GM19467 (cell line): ENCODE measurements around the gene EHD3.
"Not testable (repeated sequence)": the region's sequence is repeated elsewhere in the genome, so short reads cannot be mapped to it uniquely, and the experiment has no call there.

Experiments
- ATAC-seq: cut with Tn5 transposase; IDR thresholded peaks from one replicate; pipeline ENCODE4 v1.9.1; 2021; ENCODE audit warnings: mild to moderate bottlenecking, moderate library complexity; ENCODE audit not compliant: unreplicated experiment

Gene EHD3

DNA sequence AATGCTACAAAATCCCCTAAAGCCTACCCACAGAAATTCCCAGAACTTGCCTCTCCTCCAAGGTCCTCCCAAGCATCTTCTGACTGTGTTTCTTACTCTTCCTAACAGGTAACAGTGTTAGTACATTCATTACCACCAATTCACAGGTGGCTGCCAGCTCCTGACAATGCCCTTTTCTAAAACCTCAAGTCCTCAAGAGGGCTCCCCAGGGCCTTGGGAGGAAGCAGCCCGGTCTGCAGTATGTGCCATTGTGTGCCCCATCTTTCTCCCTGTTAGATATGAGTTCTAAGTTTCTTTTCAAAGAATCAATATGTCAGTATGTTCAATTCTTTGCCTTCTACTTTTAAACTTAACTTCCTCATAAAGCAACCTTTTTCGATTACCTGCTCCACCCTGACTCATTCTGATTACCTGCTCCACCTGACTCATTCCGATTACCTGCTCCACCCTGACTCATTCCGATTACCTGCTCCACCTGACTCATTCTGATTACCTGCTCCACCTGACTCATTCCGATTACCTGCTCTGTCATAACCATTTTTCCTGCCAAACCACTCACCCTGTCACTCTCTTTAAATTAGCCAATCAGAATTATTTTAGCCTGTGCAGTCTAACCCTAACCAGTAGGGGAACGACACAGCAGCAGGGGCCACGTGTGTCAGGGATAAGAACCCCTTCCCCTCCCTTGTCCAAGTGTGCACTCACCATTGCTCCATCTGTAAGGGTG lies 49.4 kb downstream of the EHD3 start:
- ATAC-seq: not testable (repeated sequence)

DNA sequence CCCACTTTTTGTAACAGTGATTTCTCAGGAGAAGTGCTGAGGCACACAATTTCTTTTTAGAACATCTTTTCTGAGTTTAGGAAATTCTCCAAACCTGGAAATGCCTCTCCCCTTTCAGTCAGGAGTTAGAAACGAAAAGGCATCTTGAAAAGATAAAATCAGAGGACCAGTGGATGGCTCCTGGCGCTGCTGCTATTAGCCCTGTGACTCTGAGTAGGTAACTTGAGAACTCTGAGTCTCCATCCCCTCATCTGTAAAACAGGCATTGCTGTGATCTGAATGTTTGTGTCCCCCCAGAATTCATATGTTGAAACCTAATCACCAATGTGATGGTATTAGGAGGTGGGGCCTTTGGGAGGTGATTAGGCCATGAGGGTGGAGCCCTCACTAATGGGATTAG lies 50.2 kb downstream of the EHD3 start:
- no peak for ATAC-seq

DNA sequence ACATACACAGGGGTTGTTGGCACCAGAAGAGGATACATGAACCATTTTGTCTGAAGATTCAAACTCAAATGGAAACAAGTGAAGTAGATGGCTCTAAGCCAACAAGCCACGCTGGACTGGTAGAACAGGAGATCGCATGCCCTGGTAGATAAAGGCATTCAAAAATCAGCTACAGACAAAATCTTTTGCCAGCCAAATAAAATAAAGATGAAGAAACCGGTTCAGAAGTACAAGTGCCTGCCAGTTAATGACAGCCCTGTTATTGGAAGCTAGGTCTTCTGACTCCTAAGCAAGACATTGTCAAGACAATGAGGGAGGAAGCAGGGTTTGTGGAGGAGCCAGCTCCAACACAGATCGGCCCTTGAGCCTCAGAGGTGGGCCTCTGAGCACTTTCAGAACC lies 52.3 kb downstream of the EHD3 start:
- no peak for ATAC-seq

DNA sequence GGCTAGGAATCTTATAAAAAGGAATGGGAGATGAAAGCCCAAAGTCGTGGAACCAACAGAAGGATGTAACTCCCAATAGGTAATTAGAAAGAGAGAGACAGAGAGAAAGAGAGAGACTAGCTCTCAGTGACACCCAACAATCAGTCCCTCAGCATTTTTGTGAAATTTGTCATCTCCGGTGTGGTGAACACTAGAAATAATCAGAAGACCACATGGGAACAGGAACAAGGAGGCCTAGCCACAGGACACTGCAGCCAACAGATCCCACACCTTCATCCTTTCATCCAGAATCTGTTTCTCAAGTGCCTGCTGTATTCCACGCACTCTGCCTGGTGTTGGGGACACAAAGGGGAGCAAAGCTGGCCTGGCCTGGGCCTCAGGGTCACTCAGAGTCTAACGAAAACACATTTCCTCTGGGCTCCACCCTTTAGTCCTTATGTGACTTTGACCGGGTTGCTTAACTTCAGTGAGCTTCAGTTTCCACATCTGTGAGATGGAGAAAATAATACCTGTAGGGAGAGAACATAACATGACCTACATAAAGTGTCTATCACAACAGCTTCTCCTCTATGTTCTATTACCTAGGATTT lies 53.1 kb downstream of the EHD3 start:
- no peak for ATAC-seq

DNA sequence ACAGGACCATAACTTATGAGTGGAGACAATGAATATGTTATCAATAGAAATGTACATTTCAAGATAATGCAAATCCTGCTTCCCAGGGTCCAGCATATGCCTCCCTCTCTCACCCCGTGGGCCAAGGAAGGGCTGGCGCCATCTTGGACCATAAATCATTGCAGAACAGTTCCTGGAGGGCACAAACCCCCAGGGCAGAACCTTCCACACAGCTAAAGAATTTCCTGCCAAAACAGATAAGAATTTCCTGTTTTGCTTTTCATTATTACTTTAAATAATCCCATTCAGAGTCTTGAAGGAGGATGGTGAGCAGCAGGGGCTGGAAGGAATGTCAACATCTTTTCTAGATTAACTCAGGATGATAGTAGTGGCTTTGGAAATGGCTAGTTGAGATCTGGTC lies 53.7 kb downstream of the EHD3 start:
- ATAC-seq: no peak

DNA sequence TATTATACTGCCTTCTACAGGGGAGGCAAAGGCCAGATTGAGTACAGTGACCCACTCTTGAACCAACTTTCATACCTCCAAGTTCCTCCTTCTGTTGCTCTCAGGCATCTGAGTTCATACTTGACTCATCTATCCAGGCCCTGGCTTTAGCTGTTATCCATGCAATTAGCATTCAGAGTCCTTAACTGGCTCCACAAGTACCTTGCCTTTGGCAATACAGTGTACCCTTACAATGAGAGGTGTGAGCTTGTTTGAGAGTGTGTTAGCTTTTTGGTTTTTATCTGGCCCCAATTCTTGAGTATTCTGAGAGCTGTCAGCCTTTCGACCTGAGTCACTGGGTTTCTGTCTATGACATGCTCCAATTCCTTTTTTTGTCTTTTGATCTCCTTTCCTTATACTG lies 60.2 kb downstream of the EHD3 start:
- no peak for ATAC-seq

DNA sequence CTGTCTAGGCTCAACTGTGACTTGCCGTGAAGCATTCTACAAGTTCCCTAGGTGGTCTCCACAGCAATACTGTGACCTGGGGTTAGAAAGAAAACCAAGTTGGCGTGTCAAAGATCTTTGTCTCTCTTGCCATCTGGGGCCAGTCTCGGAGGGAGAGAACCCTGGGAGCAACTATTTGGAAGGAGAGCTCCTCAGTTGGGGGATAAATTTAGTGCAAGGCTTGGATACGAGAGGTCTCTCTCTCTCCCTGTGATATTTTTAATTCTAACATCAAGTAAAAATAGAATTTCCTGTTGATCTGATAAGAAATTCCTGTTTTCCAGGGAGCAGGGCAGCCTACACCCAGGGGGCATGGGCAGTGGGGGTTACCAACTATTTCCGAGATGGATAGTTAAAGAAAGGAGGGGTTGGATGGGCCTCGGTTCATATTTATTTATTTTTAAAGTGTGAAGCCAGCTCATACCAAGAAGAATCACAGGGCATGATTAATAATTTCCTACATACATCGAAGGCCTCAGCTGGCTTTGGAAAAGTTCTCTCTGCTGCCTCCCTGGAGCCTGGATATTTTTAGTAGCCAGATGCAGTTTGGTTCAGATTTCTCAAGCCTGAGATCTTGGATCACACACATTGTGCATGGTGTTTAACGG lies 62.8 kb downstream of the EHD3 start:
- no peak for ATAC-seq

DNA sequence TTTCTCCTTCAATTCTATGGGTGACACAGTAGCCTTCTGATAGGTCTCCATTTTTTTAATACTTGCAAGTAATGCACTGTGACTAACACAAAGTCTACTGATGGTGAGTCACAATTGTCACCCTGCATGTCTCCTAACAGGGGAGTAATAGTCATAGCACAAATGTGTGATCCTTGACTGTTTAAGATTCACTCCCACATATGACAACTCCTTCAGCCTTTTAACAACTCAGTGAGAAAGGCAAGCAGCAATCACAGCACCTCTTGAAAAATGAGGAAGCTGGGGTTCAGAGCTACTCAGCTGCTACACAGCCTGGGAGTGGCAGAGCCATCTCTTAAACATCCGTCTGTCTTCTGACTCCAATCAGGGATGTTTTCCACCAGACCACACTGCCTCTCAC lies 63.8 kb downstream of the EHD3 start:
- no peak for ATAC-seq

DNA sequence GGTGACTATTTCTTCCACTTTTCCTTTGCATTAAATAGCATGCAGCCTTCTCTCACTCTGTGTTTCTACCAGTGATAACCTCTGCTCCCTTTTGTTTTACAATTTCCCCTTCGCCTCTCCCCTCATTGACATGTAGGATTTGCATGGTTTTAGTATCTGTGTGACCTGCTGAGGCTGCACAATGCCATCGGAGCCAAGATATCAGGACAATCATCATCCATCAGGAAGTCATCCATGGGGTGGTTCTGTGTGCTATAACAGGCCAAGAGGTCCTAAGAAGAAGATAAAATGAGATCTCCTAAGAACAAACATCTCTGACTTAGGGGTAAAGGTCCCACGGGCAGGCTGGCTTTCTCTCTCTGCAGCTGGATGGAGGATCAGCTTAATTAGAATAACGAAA lies 65.6 kb downstream of the EHD3 start:
- ATAC-seq: no peak

DNA sequence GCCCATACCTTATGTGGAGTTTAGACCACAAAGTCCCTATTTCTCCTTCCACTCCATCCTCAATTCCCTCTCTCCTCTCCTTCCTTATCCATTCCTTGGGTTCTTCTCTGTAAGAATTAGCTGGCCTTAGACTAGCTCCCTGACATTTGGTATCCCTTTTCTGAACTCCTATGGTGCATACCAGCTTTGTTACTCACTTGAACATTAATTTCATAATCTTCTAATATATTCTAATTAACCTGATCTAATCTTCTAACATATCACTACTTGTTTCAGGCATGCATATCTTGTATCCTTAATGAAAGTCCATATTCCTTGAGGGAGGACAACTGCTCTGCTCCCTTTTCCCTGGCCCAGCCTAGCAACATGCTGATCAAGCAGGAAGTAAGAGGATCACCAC lies 66.4 kb downstream of the EHD3 start:
- no peak for ATAC-seq

DNA sequence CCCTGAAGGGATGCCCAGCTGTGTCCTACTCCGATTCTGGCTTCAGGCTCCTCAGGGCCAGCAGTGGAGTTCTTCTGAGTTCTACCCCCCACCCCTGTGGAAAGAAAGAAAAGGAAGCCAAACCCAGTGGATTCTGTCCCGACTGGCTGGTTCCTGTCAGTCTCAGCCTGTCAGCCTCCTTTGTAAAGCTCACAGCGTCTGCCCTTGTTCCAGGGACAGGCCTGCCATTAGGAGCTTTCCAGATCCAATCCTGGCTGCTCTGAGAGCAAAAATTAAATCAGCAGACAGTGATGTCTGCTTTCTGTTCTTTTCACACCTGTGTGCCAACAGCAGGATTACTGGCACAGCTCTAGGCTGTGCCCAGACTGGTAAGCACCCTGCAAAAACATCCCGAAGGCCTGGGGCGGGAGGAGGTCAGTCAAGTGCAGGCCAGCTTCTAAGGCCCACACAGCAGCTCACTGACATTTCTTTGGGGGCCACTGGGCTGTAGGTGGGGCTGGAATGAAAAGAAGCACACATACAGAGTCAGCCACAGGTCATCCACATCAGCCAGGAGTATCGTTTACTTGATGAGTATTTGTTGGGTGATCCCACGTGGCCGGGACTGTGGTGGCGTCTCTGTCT lies 69.1 kb downstream of the EHD3 start:
- no peak for ATAC-seq

DNA sequence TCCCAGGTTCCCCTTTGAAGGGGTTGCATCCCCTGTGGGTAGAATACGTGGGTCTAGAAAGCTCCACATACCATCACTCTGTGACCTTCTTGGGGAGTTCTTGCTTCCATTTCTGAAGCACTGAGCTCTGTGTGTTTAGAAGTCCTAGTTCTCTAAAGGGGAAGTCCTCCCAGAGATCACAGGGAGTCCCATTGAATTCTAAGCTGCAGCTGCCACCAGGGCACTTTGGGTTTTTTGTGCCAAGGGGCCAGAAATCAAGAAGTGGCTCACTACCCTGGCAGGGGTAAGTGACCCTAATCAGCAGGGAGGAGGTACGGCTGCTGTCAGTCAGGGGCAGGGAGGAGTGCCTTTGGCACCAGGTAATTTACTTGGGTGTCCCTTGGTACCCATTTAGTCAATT lies 70.9 kb downstream of the EHD3 start:
- ATAC-seq: no peak

DNA sequence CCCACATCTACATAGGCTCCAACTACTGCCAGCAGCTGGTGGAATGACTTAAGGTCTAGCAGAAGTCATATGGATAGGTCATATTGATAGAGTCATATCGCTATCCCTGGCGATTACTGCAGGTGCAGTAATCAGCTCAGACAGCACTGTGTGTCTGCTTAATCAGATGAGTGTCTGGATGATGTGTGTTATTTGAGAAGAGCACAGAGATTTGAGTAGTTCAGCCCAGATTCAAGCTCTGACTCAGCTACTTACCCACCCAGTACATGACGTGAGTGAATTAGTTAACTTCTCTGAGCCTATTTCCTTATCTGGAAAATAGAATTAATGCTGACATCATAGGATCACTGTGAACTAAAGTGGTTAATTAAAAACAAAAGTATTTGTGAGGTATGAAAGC lies 78.9 kb downstream of the EHD3 start:
- ATAC-seq: no peak

DNA sequence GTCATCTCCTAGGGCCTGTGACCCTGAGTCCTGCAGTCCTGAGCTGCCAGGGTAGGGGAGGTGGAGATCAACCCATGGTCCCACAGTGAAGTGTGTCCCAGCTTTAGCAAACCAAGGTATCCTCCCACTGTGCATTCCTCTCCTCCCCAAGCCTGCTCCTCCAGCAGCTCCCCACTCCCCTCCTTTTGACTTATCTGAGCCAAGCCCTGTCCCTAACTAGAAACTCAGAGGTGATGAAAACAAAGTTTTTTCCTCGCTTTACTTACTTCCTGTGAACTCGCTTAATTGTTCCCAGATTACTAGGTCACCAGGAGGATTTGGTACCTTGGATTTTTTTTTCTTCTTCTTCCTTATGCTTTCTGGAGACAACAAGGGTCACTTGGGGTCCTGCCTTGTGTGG lies 80.8 kb downstream of the EHD3 start:
- no peak for ATAC-seq

DNA sequence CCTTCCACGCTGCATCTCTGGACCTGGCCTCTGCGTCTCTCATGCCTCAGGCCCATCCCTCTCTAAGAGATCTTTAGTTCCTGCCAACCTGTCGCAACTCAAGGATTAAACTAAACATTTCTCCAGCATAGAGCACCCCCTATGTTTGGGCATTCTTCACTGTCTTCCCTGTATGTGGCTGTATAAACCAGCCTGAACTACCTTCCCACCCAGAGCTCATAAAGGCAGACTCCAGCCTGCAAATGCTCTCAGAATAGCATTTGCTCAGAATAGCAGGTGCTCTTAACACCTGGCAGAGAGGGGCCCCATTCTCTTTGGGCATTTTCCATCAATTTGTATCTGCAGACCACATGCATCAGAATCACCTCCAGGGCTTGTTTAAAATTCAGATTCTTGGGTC lies 83.4 kb downstream of the EHD3 start:
- ATAC-seq: no peak

DNA sequence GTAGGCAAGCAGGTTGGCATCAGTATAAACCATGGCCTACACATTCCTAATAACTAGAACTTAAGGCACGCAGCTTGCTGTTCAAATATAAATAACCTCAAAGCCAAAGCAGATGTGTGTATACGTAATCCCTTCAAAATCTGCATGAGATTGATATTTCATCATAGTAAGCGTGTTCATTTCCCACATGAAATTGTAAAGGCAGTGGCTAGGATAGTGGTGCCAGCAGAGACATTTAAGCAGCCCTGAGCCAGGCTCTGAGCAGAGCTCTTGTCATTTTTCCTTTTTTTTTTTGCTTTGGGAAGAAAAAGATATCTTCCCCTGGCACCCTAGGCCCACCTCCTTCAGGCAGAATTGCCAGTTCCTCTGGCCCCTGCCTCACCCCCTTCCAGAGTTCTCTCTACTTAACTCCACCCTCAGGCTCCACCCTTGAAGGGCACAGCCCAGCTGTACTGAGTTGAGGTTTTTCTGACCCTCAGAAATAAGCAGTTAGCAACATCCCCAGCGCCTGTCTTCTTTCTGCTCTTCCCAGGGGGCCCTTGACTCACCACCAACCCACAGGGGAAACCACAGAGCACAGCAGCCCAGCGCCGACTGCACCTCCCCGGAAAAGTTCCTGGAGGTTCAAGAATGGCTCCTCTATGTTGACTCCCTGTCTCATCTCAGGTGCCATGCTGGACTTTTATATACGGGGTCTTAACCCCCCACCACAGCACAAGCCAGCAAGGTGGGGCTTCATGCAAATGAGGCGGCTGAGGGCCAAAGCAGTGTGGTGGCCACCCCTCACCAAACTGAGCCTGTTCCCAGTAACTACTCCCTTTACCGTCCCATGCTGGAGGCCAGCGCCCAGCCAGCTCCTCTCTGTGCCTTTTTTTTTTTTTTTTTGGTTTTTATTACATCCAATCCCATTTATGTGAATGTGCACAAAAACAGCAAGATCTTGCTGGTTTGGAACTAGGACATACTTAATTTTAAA lies 84.7 kb downstream of the EHD3 start:
- peak; percentile 55 for ATAC-seq
